Hypothalamus (tissue), 51 donors: ENCODE measurements around the gene MACROD2.
A peak's percentile ranks its signal among the peaks of the same experiment; 100 is the strongest.

Source experiments
- DNase-seq, 51 donors: peaks; one replicate each; lab custom pipeline; 2025; lab: John Stamatoyannopoulos, UW

MACROD2 gene

GRCh38 chr20:15836634-15837033, 1841.3 kb downstream of the MACROD2 start:
- no peak for DNase-seq

- DNase-seq: no peak
These were observed 1842.2 kb downstream of the MACROD2 start for GRCh38 chr20:15837563-15837962.

GRCh38 chr20:15838466-15838865, 1843.2 kb downstream of the MACROD2 start:
- DNase-seq: no peak

- DNase-seq: no peak
These were observed 1845.5 kb downstream of the MACROD2 start for GRCh38 chr20:15840636-15841301.

- no peak for DNase-seq
These were observed 1847.6 kb downstream of the MACROD2 start for GRCh38 chr20:15842872-15843271.

GRCh38 chr20:15843777-15844176, 1848.5 kb downstream of the MACROD2 start:
- DNase-seq: no peak

- no peak for DNase-seq
These were observed 1852.0 kb downstream of the MACROD2 start for GRCh38 chr20:15847196-15847784.

- no peak for DNase-seq
These were observed 1852.8 kb downstream of the MACROD2 start for GRCh38 chr20:15848126-15848525.

GRCh38 chr20:15848995-15849610, 1853.8 kb downstream of the MACROD2 start:
- DNase-seq: peak in 2 of 51 donors; percentile 3 to 14

GRCh38 chr20:15851576-15852215, 1856.4 kb downstream of the MACROD2 start:
- DNase-seq: no peak

GRCh38 chr20:15854911-15855310, 1859.6 kb downstream of the MACROD2 start:
- no peak for DNase-seq

GRCh38 chr20:15857173-15857784, 1862.0 kb downstream of the MACROD2 start:
- DNase-seq: no peak

- no peak for DNase-seq
These were observed 1863.7 kb downstream of the MACROD2 start for GRCh38 chr20:15859061-15859460.

GRCh38 chr20:15860850-15861249, 1865.5 kb downstream of the MACROD2 start:
- DNase-seq: no peak

- no peak for DNase-seq
These were observed 1866.9 kb downstream of the MACROD2 start for GRCh38 chr20:15862178-15862577.

- no peak for DNase-seq
These were observed 1868.4 kb downstream of the MACROD2 start for GRCh38 chr20:15863735-15864134.

- no peak for DNase-seq
These were observed 1870.2 kb downstream of the MACROD2 start for GRCh38 chr20:15865553-15865952.

- no peak for DNase-seq
These were observed 1871.8 kb downstream of the MACROD2 start for GRCh38 chr20:15866916-15867730.

- DNase-seq: no peak
These were observed 1872.6 kb downstream of the MACROD2 start for GRCh38 chr20:15867899-15868298.

GRCh38 chr20:15875446-15875845, 1880.1 kb downstream of the MACROD2 start:
- DNase-seq: peak in 10 of 51 donors; percentile 1 to 15 (median 5)
